PC-3 (cell line): Measurements from ENCODE around the gene MAP3K3.

Experiments used
- CTCF ChIP-seq: fragments of 300-600 bp; sonication (generic); conservative IDR thresholded peaks from 2 replicates; pipeline ENCODE4 v1.5.1; 2017; ENCODE audit warnings: antibody characterized with exemption, low read depth, mild to moderate bottlenecking, low read length
- EZH2 ChIP-seq: fragments of 300-600 bp; sonication (generic); IDR thresholded peaks from one replicate; pipeline ENCODE4 v1.6.1; 2017; ENCODE audit warnings: antibody characterized with exemption, mild to moderate bottlenecking, low read length; ENCODE audit not compliant: unreplicated experiment
- EZH2phosphoT487 ChIP-seq: fragments of 300-600 bp; sonication (generic); IDR thresholded peaks from 2 replicates; pipeline ENCODE4 v1.6.1; 2018; ENCODE audit warnings: mild to moderate bottlenecking, antibody characterized with exemption, low read length, borderline replicate concordance

- TF ChIP-seq CTCF (no peak), EZH2phosphoT487 (no peak), EZH2 (no peak)
Measured at GRCh38 chr17:63589646-63590045, 32.6 kb upstream of the MAP3K3 start.
